Middle frontal gyrus (tissue), 1 donor: ENCODE results near the gene TMEM79.

ENCODE experiments used
- DNase-seq: peaks from one replicate; pipeline ENCODE4 v3.0.0-alpha.2; 2015; ENCODE audit warnings: low spot score; ENCODE audit errors: extremely low spot score

The TMEM79 gene

GRCh38 chr1:156284112-156284511, at the start of gene TMEM79:
Gene TMEM79 (plus strand): TSS chr1:156284325. CDS start chr1:156285227, 902 bp downstream.
- no peak for DNase-seq

- no peak for DNase-seq
Observed at GRCh38 chr1:156236164-156236563, 48.0 kb upstream of the TMEM79 start.

- DNase-seq: no peak
Observed at GRCh38 chr1:156238248-156238647, 45.9 kb upstream of the TMEM79 start.

- DNase-seq: no peak
Observed at GRCh38 chr1:156241311-156241811, 42.8 kb upstream of the TMEM79 start.

- DNase-seq: no peak
Observed at GRCh38 chr1:156241926-156242325, 42.2 kb upstream of the TMEM79 start, which contains the start of gene BGLAP. Gene BGLAP (plus strand): TSS chr1:156242184. CDS start chr1:156242232, 48 bp downstream.

GRCh38 chr1:156242738-156243137, 41.4 kb upstream of the TMEM79 start:
- DNase-seq: no peak

- DNase-seq: no peak
Observed at GRCh38 chr1:156244126-156244525, 40.0 kb upstream of the TMEM79 start.

GRCh38 chr1:156244712-156245111, 39.4 kb upstream of the TMEM79 start:
- no peak for DNase-seq

GRCh38 chr1:156245451-156246232, 38.5 kb upstream of the TMEM79 start:
- no peak for DNase-seq

- DNase-seq: no peak
Observed at GRCh38 chr1:156246241-156246780, 37.8 kb upstream of the TMEM79 start.

- no peak for DNase-seq
Observed at GRCh38 chr1:156246781-156247459, 37.2 kb upstream of the TMEM79 start.

- DNase-seq: peak; percentile 86
Observed at GRCh38 chr1:156247460-156248322, 36.4 kb upstream of the TMEM79 start, which contains the start of gene PAQR6. Gene PAQR6 (minus strand): TSS chr1:156248056. CDS start chr1:156246731, 1,325 bp downstream.

GRCh38 chr1:156248323-156248683, 35.8 kb upstream of the TMEM79 start:
- DNase-seq: no peak

GRCh38 chr1:156249593-156249992, 34.5 kb upstream of the TMEM79 start:
- no peak for DNase-seq

GRCh38 chr1:156251527-156251926, 32.6 kb upstream of the TMEM79 start:
- DNase-seq: no peak

- no peak for DNase-seq
Observed at GRCh38 chr1:156253634-156254033, 30.5 kb upstream of the TMEM79 start.

GRCh38 chr1:156257711-156258110, 26.4 kb upstream of the TMEM79 start:
- DNase-seq: no peak

- DNase-seq: no peak
Observed at GRCh38 chr1:156258859-156259258, 25.3 kb upstream of the TMEM79 start.

GRCh38 chr1:156259805-156260204, 24.3 kb upstream of the TMEM79 start:
- DNase-seq: no peak

GRCh38 chr1:156260896-156261295, 23.2 kb upstream of the TMEM79 start:
- DNase-seq: no peak
